Neutrophil (primary cell): ENCODE results near the gene SLC12A8.

Experiments
- H3K27ac ChIP-seq: fragments of 200-600 bp; sonication (generic); 2 replicates; pipeline ENCODE4 v1.5.1; 2016; ENCODE audit warnings: mild to moderate bottlenecking, moderate library complexity
- H3K27me3 ChIP-seq: fragments of 200-600 bp; sonication (generic); 2 replicates; pipeline ENCODE4 v1.6.0; 2016; ENCODE audit warnings: mild to moderate bottlenecking
- H3K36me3 ChIP-seq: fragments of 200-600 bp; sonication (generic); 2 replicates; pipeline ENCODE4 v1.5.1; 2017
- H3K4me1 ChIP-seq, 2 experiments: fragments of 200-600 bp in 1 of 2; sonication (generic) in 1 of 2; 1 replicate in 1 of 2; 2 replicates in 1 of 2; pipeline versions ENCODE4 v1.5.1 to v1.6.1; 2013 to 2016; ENCODE audit warnings: low read depth in 1 of 2, low read length in 1 of 2, mild to moderate bottlenecking in 1 of 2, moderate library complexity in 1 of 2; ENCODE audit not compliant: control insufficient read depth in 1 of 2, insufficient read depth in 1 of 2
- H3K4me3 ChIP-seq, 2 experiments: fragments of 200-600 bp in 1 of 2; sonication (generic) in 1 of 2; 1 replicate in 1 of 2; 2 replicates in 1 of 2; pipeline ENCODE4 v1.5.1; 2013 to 2016; ENCODE audit warnings: low read depth in 1 of 2, low read length in 1 of 2, mild to moderate bottlenecking in 1 of 2, moderate library complexity in 1 of 2
- H3K9me3 ChIP-seq: fragments of 200-600 bp; sonication (generic); 2 replicates; pipeline ENCODE4 v1.5.1; 2016
- TF ChIP-seq, protein P1 (sequence below): fragments of 200-600 bp; sonication (generic); IDR thresholded peaks from 2 replicates; pipeline ENCODE4 v1.5.1; 2016; ENCODE audit warnings: antibody characterized with exemption

SLC12A8 gene

DNA sequence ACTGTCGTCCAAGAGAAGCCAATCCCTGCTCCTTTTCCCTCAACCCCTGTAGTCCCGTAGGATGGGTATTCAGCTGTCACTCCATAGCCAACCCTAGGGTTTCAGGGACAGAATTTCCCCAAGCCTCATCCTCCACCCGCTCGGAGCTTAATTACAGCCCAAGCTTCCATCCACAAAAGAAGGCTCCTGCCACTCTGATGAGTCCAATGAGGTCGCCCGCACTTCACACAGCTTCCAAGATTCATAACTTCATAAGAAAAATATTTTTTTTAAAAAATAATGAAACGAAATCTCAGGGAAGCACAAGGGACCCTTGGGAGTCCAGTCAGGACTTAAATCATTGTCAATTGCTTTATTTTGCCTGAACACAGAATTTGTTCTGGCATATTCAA is 75.6 kb downstream of the SLC12A8 start:
- H3K36me3 ChIP-seq: no peaks in the 10 kb centered on the region
- H3K27me3 ChIP-seq: peaks cover 13% of the 10 kb centered on the region
- TF ChIP-seq, protein P1, sequence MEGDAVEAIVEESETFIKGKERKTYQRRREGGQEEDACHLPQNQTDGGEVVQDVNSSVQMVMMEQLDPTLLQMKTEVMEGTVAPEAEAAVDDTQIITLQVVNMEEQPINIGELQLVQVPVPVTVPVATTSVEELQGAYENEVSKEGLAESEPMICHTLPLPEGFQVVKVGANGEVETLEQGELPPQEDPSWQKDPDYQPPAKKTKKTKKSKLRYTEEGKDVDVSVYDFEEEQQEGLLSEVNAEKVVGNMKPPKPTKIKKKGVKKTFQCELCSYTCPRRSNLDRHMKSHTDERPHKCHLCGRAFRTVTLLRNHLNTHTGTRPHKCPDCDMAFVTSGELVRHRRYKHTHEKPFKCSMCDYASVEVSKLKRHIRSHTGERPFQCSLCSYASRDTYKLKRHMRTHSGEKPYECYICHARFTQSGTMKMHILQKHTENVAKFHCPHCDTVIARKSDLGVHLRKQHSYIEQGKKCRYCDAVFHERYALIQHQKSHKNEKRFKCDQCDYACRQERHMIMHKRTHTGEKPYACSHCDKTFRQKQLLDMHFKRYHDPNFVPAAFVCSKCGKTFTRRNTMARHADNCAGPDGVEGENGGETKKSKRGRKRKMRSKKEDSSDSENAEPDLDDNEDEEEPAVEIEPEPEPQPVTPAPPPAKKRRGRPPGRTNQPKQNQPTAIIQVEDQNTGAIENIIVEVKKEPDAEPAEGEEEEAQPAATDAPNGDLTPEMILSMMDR: no peak
- no peaks in the 10 kb centered on the region for H3K9me3 ChIP-seq
- H3K27ac ChIP-seq: no peak overlapping the region
- H3K4me3 ChIP-seq: no peak overlapping the region
- peaks cover 4 to 5% of the 10 kb centered on the region in 2 experiments for H3K4me1 ChIP-seq

DNA sequence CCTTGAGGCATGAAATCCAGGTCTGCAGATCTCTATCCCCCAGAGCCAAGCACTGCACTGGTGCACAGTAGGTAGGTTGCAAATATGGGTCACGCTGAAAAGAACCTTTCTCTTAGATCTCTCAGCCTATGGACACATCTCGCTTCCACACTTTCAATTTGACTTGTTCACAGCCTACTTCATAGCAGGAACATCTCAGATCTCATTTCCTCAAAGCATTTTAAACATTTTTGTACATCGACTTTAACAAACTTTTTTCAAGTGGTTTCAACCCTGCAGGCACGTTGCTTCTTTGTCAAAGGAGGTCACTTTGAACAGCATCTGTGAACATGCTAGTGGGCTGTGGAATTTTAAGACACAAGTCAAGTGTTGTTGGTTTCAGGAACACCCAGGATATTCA is 76.0 kb downstream of the SLC12A8 start:
- H3K9me3 ChIP-seq: no peaks in the 10 kb centered on the region
- H3K27ac ChIP-seq: no peak overlapping the region
- H3K36me3 ChIP-seq: no peaks in the 10 kb centered on the region
- H3K4me1 ChIP-seq: peaks cover 0 to under 1% of the 10 kb centered on the region in 2 experiments
- H3K4me3 ChIP-seq: no peak overlapping the region
- peaks cover 9% of the 10 kb centered on the region for H3K27me3 ChIP-seq
- TF ChIP-seq, protein P1: no peak

DNA sequence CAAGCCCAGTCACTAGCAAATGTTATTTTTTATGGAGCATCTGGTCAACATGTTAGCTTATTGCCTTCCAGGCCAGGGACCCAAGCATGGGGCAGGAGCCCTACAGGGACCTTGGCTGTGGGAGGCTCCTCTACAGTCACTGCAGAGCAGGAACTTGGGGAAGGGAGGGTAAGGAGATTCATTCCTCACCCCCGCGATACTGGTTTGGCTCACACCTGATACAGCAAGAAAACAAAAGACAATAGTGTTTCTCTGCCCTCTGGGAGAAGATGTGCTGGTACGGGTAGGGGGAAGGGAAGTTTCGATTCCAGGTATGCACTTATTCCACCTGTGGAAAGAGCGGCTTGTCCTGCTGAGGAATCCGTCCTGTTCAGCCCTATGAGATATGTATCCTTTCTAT is 77.6 kb downstream of the SLC12A8 start:
- H3K36me3 ChIP-seq: no peaks in the 10 kb centered on the region
- no peaks in the 10 kb centered on the region for H3K27me3 ChIP-seq
- H3K4me1 ChIP-seq: no peaks in the 10 kb centered on the region
- TF ChIP-seq, protein P1: no peak
- H3K27ac ChIP-seq: no peak overlapping the region
- no peaks in the 10 kb centered on the region for H3K9me3 ChIP-seq
- H3K4me3 ChIP-seq: no peak overlapping the region

DNA sequence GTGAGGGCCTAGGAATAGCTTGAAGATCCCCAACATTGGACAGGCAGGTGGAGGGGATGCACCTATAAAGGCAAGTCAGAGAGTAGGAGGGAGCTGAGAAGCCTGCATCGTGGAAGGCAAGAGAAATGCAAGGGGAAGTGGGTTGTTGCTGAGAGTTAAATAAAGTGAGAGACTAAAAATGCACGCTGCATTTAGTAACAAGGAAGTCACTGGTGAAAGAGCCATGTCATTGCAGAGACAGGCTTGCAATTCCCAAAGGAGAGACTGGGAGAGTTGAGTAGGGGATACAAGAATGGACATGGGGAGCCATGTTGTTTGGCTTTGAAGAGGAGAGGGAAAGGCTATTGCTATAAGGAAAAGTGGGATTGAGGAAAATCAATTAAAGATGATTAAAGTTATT is 79.7 kb downstream of the SLC12A8 start:
- TF ChIP-seq, protein P1: no peak
- Histone ChIP-seq H3K27ac (no peak overlapping the region), H3K27me3 (no peaks in the 10 kb centered on the region), H3K4me1 (no peaks in the 10 kb centered on the region), H3K4me3 (no peak overlapping the region), H3K9me3 (no peaks in the 10 kb centered on the region), H3K36me3 (no peaks in the 10 kb centered on the region)

- Histone ChIP-seq H3K27ac (no peak overlapping the region), H3K27me3 (no peaks in the 10 kb centered on the region), H3K4me3 (no peak overlapping the region), H3K36me3 (no peaks in the 10 kb centered on the region), H3K4me1 (no peaks in the 10 kb centered on the region), H3K9me3 (no peaks in the 10 kb centered on the region)
- TF ChIP-seq, protein P1: no peak
Observed at GRCh38 chr3:125129512-125129997, 83.0 kb downstream of the SLC12A8 start.
